SU-DHL-6 (cell line): Measurements from ENCODE around the gene PPP1R3C.

ENCODE experiments used
- CTCF ChIP-seq: fragments of 200-600 bp; sonication (generic); IDR thresholded peaks from one replicate; pipeline ENCODE4 v1.5.1; 2017; ENCODE audit warnings: antibody characterized with exemption, mild to moderate bottlenecking, low read length, moderate library complexity; ENCODE audit not compliant: insufficient read depth, poor library complexity, severe bottlenecking
- EZH2phosphoT487 ChIP-seq: fragments of 200-600 bp; sonication (generic), shearing (Covaris generic); conservative IDR thresholded peaks from 2 replicates; pipeline ENCODE4 v1.6.1; 2018; ENCODE audit warnings: mild to moderate bottlenecking, antibody characterized with exemption, low read length, moderate library complexity, mixed read lengths

GRCh38 chr10:91653219-91653870, 20.5 kb upstream of the PPP1R3C start:
- no peak for TF ChIP-seq CTCF
- TF ChIP-seq EZH2phosphoT487: no peak
